ENCODE measurements around the gene IFNGR1. TPM values are rescaled to one million over a fixed set of nuclear protein-coding genes. Genes with fewer than 3 reads are reported as not detected.
A peak's percentile ranks its signal among the peaks of the same experiment; 100 is the strongest.

Gene IFNGR1
- total and polyA plus RNA-seq, 5 donors from 2014 or later, result 30.7 to 44.4 (median 37.3) TPM

- Mint-ChIP-seq H3K36me3 (peaks cover 15% of the 10 kb centered on the region), H3K4me3 (no peak overlapping the region), H3K27me3 (no peaks in the 10 kb centered on the region), H3K27ac (no peak overlapping the region), H3K9me3 (peaks cover 0 to 6% (median 2%) of the 10 kb centered on the region in 7 donors), H3K4me1 (peaks cover 0 to 10% (median 7%) of the 10 kb centered on the region in 4 donors)
- no peak for ATAC-seq (ENCODE audit: low read depth in 2 of 2)
- no peak for DNase-seq
- Histone ChIP-seq H3K27me3 (ENCODE audit: control insufficient read depth, insufficient read depth, low read length) (peaks cover 3% of the 10 kb centered on the region), H3K4me1 (ENCODE audit: control insufficient read depth, insufficient read depth, low read length, poor library complexity, severe bottlenecking) (no peaks in the 10 kb centered on the region), H3K9me3 (ENCODE audit: control insufficient read depth in 2 of 2, low read length in 2 of 2) (peaks cover 2 to 4% of the 10 kb centered on the region in 2 experiments), H3K36me3 (ENCODE audit: control insufficient read depth, insufficient read depth, low read length) (peaks cover 9% of the 10 kb centered on the region), H3K4me3 (ENCODE audit: low read depth, low read length) (no peak overlapping the region), H3K27ac (ENCODE audit: insufficient read depth, low read length, poor library complexity, severe bottlenecking) (no peak overlapping the region)
Measured at GRCh38 chr6:137193256-137194070, 25.7 kb downstream of the IFNGR1 start.

GRCh38 chr6:137192821-137193220, 26.4 kb downstream of the IFNGR1 start:
- Histone ChIP-seq H3K27me3 (ENCODE audit: control insufficient read depth, insufficient read depth, low read length) (peaks cover 3% of the 10 kb centered on the region), H3K36me3 (ENCODE audit: control insufficient read depth, insufficient read depth, low read length) (peaks cover 2% of the 10 kb centered on the region), H3K4me1 (ENCODE audit: control insufficient read depth, insufficient read depth, low read length, poor library complexity, severe bottlenecking) (no peaks in the 10 kb centered on the region), H3K27ac (ENCODE audit: insufficient read depth, low read length, poor library complexity, severe bottlenecking) (no peak overlapping the region), H3K9me3 (ENCODE audit: control insufficient read depth in 2 of 2, low read length in 2 of 2) (peaks cover 7 to 8% of the 10 kb centered on the region in 2 experiments), H3K4me3 (ENCODE audit: low read depth, low read length) (no peak overlapping the region)
- Mint-ChIP-seq H3K4me3 (no peak overlapping the region), H3K9me3 (peaks cover 0 to 6% (median 2%) of the 10 kb centered on the region in 7 donors), H3K27ac (no peak overlapping the region), H3K4me1 (peaks cover 0 to 10% (median 7%) of the 10 kb centered on the region in 4 donors), H3K36me3 (peaks cover 8% of the 10 kb centered on the region), H3K27me3 (no peaks in the 10 kb centered on the region)
- ATAC-seq (ENCODE audit: low read depth in 2 of 2), result no peak
- no peak for DNase-seq

- peaks cover 11 to 13% of the 10 kb centered on the region in 2 experiments for H3K9me3 ChIP-seq (ENCODE audit: control insufficient read depth in 2 of 2, low read length in 2 of 2)
- H3K4me1 ChIP-seq (ENCODE audit: control insufficient read depth, insufficient read depth, low read length, poor library complexity, severe bottlenecking), result no peaks in the 10 kb centered on the region
- H3K9me3 Mint-ChIP-seq, result peaks cover 0 to 6% (median 2%) of the 10 kb centered on the region in 7 donors
- peaks cover 3% of the 10 kb centered on the region for H3K27me3 Mint-ChIP-seq
- H3K27me3 ChIP-seq (ENCODE audit: control insufficient read depth, insufficient read depth, low read length), result peaks cover 3% of the 10 kb centered on the region
- DNase-seq (no peak), ATAC-seq (ENCODE audit: low read depth in 2 of 2) (no peak)
- H3K27ac ChIP-seq (ENCODE audit: insufficient read depth, low read length, poor library complexity, severe bottlenecking), result no peak overlapping the region
- no peaks in the 10 kb centered on the region for H3K36me3 ChIP-seq (ENCODE audit: control insufficient read depth, insufficient read depth, low read length)
- no peak overlapping the region for H3K4me3 ChIP-seq (ENCODE audit: low read depth, low read length)
- H3K4me1 Mint-ChIP-seq, result peaks cover 0 to 8% (median 6%) of the 10 kb centered on the region in 4 donors
- no peak overlapping the region for H3K4me3 Mint-ChIP-seq
- peaks cover 6% of the 10 kb centered on the region for H3K36me3 Mint-ChIP-seq
- H3K27ac Mint-ChIP-seq, result no peak overlapping the region
Measured at GRCh38 chr6:137191670-137192069, 27.5 kb downstream of the IFNGR1 start.

GRCh38 chr6:137191236-137191635, 27.9 kb downstream of the IFNGR1 start:
- peaks cover 11 to 14% of the 10 kb centered on the region in 2 experiments for H3K9me3 ChIP-seq (ENCODE audit: control insufficient read depth in 2 of 2, low read length in 2 of 2)
- peaks cover 0 to 9% (median 2%) of the 10 kb centered on the region in 7 donors for H3K9me3 Mint-ChIP-seq
- H3K36me3 Mint-ChIP-seq, result peaks cover 6% of the 10 kb centered on the region
- peaks cover 0 to 5% (median 4%) of the 10 kb centered on the region in 4 donors for H3K4me1 Mint-ChIP-seq
- H3K4me3 ChIP-seq (ENCODE audit: low read depth, low read length), result no peak overlapping the region
- no peaks in the 10 kb centered on the region for H3K4me1 ChIP-seq (ENCODE audit: control insufficient read depth, insufficient read depth, low read length, poor library complexity, severe bottlenecking)
- no peak overlapping the region for H3K4me3 Mint-ChIP-seq
- peaks cover 3% of the 10 kb centered on the region for H3K27me3 ChIP-seq (ENCODE audit: control insufficient read depth, insufficient read depth, low read length)
- H3K36me3 ChIP-seq (ENCODE audit: control insufficient read depth, insufficient read depth, low read length), result no peaks in the 10 kb centered on the region
- H3K27ac Mint-ChIP-seq, result no peak overlapping the region
- DNase-seq (no peak), ATAC-seq (ENCODE audit: low read depth in 2 of 2) (no peak)
- peaks cover 7% of the 10 kb centered on the region for H3K27me3 Mint-ChIP-seq
- H3K27ac ChIP-seq (ENCODE audit: insufficient read depth, low read length, poor library complexity, severe bottlenecking), result no peak overlapping the region

GRCh38 chr6:137190583-137191094, 28.5 kb downstream of the IFNGR1 start:
- Histone ChIP-seq H3K4me3 (ENCODE audit: low read depth, low read length) (no peak overlapping the region), H3K4me1 (ENCODE audit: control insufficient read depth, insufficient read depth, low read length, poor library complexity, severe bottlenecking) (no peaks in the 10 kb centered on the region), H3K36me3 (ENCODE audit: control insufficient read depth, insufficient read depth, low read length) (no peaks in the 10 kb centered on the region), H3K9me3 (ENCODE audit: control insufficient read depth in 2 of 2, low read length in 2 of 2) (peaks cover 11 to 14% of the 10 kb centered on the region in 2 experiments), H3K27me3 (ENCODE audit: control insufficient read depth, insufficient read depth, low read length) (peaks cover 3% of the 10 kb centered on the region), H3K27ac (ENCODE audit: insufficient read depth, low read length, poor library complexity, severe bottlenecking) (no peak overlapping the region)
- Mint-ChIP-seq H3K4me3 (peak overlapping the region in 1 of 4 donors; percentile 28), H3K36me3 (peaks cover 3% of the 10 kb centered on the region), H3K4me1 (no peaks in the 10 kb centered on the region), H3K27me3 (peaks cover 7% of the 10 kb centered on the region), H3K9me3 (peaks cover 0 to 9% (median 2%) of the 10 kb centered on the region in 7 donors), H3K27ac (no peak overlapping the region)
- DNase-seq (no peak), ATAC-seq (ENCODE audit: low read depth in 2 of 2) (no peak)

GRCh38 chr6:137188855-137189254, 30.3 kb downstream of the IFNGR1 start:
- Histone ChIP-seq H3K4me1 (ENCODE audit: control insufficient read depth, insufficient read depth, low read length, poor library complexity, severe bottlenecking) (no peaks in the 10 kb centered on the region), H3K4me3 (ENCODE audit: low read depth, low read length) (no peak overlapping the region), H3K9me3 (ENCODE audit: control insufficient read depth in 2 of 2, low read length in 2 of 2) (peaks cover 14 to 18% of the 10 kb centered on the region in 2 experiments), H3K27me3 (ENCODE audit: control insufficient read depth, insufficient read depth, low read length) (peaks cover 3% of the 10 kb centered on the region), H3K36me3 (ENCODE audit: control insufficient read depth, insufficient read depth, low read length) (no peaks in the 10 kb centered on the region), H3K27ac (ENCODE audit: insufficient read depth, low read length, poor library complexity, severe bottlenecking) (no peak overlapping the region)
- Mint-ChIP-seq H3K4me3 (no peak overlapping the region), H3K27ac (no peak overlapping the region), H3K36me3 (peaks cover 4% of the 10 kb centered on the region), H3K4me1 (no peaks in the 10 kb centered on the region), H3K9me3 (peaks cover 0 to 19% (median 2%) of the 10 kb centered on the region in 7 donors), H3K27me3 (peaks cover 7% of the 10 kb centered on the region)
- ATAC-seq (ENCODE audit: low read depth in 2 of 2) (no peak), DNase-seq (peak in 1 of 3 donors; percentile 14)

GRCh38 chr6:137185290-137185689, 33.9 kb downstream of the IFNGR1 start:
- no peak overlapping the region for H3K27ac Mint-ChIP-seq
- Histone ChIP-seq H3K4me3 (ENCODE audit: low read depth, low read length) (no peak overlapping the region), H3K27ac (ENCODE audit: insufficient read depth, low read length, poor library complexity, severe bottlenecking) (no peak overlapping the region), H3K27me3 (ENCODE audit: control insufficient read depth, insufficient read depth, low read length) (no peaks in the 10 kb centered on the region), H3K36me3 (ENCODE audit: control insufficient read depth, insufficient read depth, low read length) (no peaks in the 10 kb centered on the region), H3K4me1 (ENCODE audit: control insufficient read depth, insufficient read depth, low read length, poor library complexity, severe bottlenecking) (no peaks in the 10 kb centered on the region), H3K9me3 (ENCODE audit: control insufficient read depth in 2 of 2, low read length in 2 of 2) (peaks cover 21 to 37% of the 10 kb centered on the region in 2 experiments)
- no peak for DNase-seq
- peaks cover 1 to 36% (median 9%) of the 10 kb centered on the region in 7 donors for H3K9me3 Mint-ChIP-seq
- peaks cover 7% of the 10 kb centered on the region for H3K36me3 Mint-ChIP-seq
- no peak overlapping the region for H3K4me3 Mint-ChIP-seq
- no peak for ATAC-seq (ENCODE audit: low read depth in 2 of 2)
- no peaks in the 10 kb centered on the region for H3K4me1 Mint-ChIP-seq
- H3K27me3 Mint-ChIP-seq, result peaks cover 7% of the 10 kb centered on the region

Measured in CD4-positive, CD25-positive, alpha-beta regulatory T cell (primary cell).